Measurements from ENCODE around the gene CTAGE1.

- TF ChIP-seq TAF1 (IDR thresholded peaks at IDR 0.05; ENCODE audit: borderline replicate concordance, low read depth, low read length) = no peak
- TF ChIP-seq POLR2AphosphoS5 (IDR thresholded peaks at IDR 0.05; ENCODE audit: low read depth, low read length) = no peak
Observed at GRCh38 chr18:22420652-22421051, 2.9 kb upstream of the CTAGE1 start.

All from GM12892 (cell line).